Urinary bladder (tissue), 4 donors: ENCODE measurements around the gene ANXA11. TPM values are rescaled to one million over a fixed set of nuclear protein-coding genes. Genes with fewer than 3 reads are reported as not detected.
"Not testable (repeated sequence)": the region's sequence is repeated elsewhere in the genome, so short reads cannot be mapped to it uniquely, and the experiment has no call there.

Experiments
- DNase-seq: peaks from one replicate; pipeline ENCODE4 v3.0.0-alpha.2; 2015; ENCODE audit errors: extremely low spot score
- H3K27ac ChIP-seq: one replicate; pipeline ENCODE4 v1.5.1; 2013; ENCODE audit warnings: low read depth, mild to moderate bottlenecking, moderate library complexity
- H3K36me3 ChIP-seq: one replicate; pipeline ENCODE4 v1.6.1; 2013; ENCODE audit warnings: mild to moderate bottlenecking, moderate library complexity; ENCODE audit not compliant: insufficient read depth
- H3K4me1 ChIP-seq: one replicate; pipeline ENCODE4 v1.6.1; 2013; ENCODE audit warnings: mild to moderate bottlenecking, moderate library complexity; ENCODE audit not compliant: insufficient read depth
- H3K4me3 ChIP-seq: one replicate; pipeline ENCODE4 v1.5.1; 2013; ENCODE audit warnings: low read depth, low read length
- WGBS: extraction: QIAGEN DNeasy Blood & Tissue Kit; methylation state at CpG from one replicate; pipeline ENCODE4 v1.1.7; 2013; 5-methylcytosine and 5-hydroxymethylcytosine counted together
- polyA plus RNA-seq: library from polyadenylated mRNA; stranded (reverse); fragments of 200-250 nt; gene quantifications from one replicate; pipeline ENCODE4 v1.2.3, GENCODE V29; 2013
- total RNA-seq: library from RNA; depleted of rRNA; stranded (reverse); fragments of >200 nt; gene quantifications from one replicate; pipeline ENCODE4 v1.2.3, GENCODE V29; 2014
- donor health status: healthy with polysubstance abuse.
- donor health status: healthy.

Gene ANXA11
- total RNA-seq = 41.8 TPM
- polyA plus RNA-seq = 114 TPM

DNA sequence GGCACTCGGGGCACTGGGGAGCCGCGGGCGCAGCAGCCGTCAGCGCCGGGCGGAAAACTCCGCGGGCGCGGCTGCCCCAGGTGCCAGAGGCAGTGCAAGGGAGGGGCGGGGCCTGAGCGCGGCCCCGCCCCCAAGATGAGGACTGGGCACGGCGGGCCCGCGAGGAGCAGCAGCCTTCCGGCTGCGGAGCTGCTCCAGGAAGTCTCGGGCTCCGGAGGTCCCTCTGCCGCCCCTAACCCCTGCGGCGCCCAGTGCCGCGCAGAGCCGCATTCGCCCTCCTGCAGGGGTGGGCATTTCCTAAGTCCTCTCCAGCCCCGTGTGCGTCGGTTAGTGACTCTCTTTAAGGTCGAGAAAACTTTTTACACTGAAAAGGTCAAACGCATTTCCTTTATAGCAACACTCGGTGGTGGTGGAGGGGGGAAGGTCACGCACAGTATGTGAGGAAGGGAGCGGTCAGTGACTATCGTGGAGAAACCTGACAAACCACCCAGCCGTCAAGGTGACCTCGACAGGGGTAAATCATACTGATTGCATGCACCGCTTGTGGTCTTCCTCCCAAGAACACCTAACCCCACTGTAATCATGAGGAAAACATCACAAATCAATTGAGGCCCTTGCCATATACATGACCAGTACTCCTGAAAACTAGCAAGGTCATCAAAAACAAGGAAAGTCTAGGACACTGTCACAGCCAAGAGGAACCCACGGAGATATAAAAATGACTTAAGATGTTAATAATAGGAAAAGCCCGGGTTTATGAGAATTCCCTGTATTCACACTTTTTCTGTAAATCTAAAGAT, at the start of gene ANXA11:
TSS of gene ANXA11 (minus strand) at position 61 of the 800 bp plus-strand sequence. CDS start 32,676 bp downstream, outside the sequence.
- Histone ChIP-seq H3K4me3 (peak within 1 kb of the TSS; percentile 96), H3K27ac (peak within 1 kb of the TSS; percentile 100), H3K4me1 (no peaks in the 10 kb centered on the region), H3K36me3 (no peaks in the 10 kb centered on the region)
- peak; percentile 39 for DNase-seq
- 2% methylated on average over 45 of the region's 45 CpGs for WGBS

DNA sequence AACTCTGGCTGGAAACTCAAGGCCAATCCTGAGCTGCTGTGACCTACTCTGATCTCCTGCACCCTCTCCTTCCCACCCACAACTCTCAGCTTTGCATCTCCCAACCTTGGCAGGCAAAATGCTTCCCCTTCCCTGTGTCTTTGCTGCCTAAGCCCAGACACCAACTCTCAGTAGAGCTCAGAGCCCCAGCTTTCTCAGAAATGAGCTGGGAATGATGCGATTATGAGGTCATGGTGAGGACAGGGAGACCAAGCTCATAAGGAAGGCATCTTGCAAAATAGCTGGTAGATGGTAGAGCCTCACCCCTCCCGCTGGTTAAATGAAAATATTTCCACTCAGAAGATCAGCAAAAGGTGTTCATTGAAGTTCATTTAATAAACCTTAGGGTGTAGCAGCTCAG, 49.4 kb upstream of the ANXA11 start:
- H3K4me3 ChIP-seq, DNase-seq, H3K4me1 ChIP-seq, H3K27ac ChIP-seq, H3K36me3 ChIP-seq: not testable (repeated sequence)
- WGBS = no CpG with 5 or more reads among the region's 2 CpGs

DNA sequence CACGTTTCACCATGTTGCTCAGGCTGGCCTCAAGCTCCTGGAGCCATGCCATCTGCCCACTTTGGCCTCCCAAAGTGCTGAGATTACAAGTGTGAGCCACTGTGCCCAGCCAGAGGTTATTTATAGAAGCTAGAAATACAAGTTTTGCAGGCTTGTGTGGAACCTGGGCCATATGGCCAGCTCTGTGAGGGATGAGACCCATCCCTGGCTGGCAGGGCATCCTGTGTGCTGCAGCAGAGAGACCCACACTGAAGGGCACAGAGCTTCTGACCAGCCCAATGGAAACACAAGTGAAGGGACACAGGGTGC, 48.6 kb upstream of the ANXA11 start:
- H3K4me3 ChIP-seq = not testable (repeated sequence)
- whole genome bisulfite sequencing = 27% methylated on average over 1 of the region's 1 CpG

DNA sequence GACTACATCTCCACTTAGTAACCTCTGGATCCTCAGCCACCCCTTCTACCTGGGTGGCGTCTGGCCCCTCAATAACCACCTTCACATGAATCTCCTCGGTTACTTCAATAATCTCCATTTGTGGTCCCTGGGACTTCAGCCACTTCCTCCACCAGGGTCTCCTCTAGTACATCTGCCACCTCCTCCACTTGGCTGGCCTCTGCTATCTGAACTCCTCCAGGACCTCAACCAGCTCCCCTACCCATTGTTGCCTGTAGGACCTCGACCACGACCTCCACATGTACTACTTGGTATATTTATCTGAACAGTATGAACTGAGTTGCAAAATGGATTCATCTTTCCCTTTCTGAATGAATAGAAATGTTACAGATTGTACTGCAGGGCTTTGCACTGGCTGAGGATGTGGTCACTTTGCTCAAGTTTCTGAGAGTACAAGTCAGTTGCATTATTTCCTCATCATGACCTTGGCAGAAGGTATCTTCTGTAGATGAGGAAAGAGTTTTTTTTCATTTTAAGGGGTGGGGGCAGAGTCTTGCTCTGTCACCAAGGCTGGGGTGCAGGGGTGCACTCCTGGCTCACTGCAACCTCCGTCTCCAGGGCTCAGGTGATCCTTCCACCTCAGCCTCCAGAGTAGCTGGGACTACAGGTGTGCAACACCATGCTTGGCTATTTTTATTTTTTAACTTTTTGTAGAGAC, 48.1 kb upstream of the ANXA11 start:
- H3K27ac ChIP-seq = no peak overlapping the region

More for the DNA sequence above, 48.6 kb upstream of the ANXA11 start:
- H3K4me1 ChIP-seq, DNase-seq, H3K36me3 ChIP-seq, H3K27ac ChIP-seq: not testable (repeated sequence)

DNA sequence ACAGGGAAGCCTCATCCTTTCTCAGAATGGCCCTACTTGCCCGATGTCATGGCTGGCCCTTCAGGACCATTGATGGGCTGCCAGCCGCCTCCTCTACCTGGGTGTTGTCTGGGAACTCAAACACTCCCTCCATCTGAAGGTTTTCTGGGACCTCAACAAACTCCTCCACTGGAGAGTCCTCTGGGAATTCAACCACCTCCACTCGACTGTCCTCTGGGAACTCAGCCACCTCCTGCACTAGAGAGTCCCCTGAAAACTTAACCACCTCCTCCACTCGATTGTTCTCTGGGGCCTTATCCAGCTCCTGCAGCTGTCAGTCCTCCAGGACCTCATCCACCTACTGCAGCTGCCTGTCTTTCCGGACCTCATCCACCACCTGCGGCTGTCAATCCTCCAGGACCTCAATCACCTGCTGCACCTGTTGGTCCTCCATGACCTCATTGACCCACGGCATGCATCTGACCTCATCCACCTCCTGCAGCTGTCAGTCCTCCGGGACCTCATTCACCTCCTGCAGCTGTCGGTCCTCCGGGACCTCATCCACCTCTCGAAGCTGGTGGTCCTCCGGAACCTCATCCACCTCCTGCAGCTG, 47.1 kb upstream of the ANXA11 start:
- Histone ChIP-seq H3K36me3 (no peaks in the 10 kb centered on the region), H3K4me3 (no peak overlapping the region), H3K4me1 (no peaks in the 10 kb centered on the region), H3K27ac (no peak overlapping the region)
- DNase-seq = no peak
- WGBS = 90% methylated on average over 12 of the region's 12 CpGs

More for the DNA sequence above, 48.1 kb upstream of the ANXA11 start:
- no peaks in the 10 kb centered on the region for H3K36me3 ChIP-seq
- 91% methylated on average over 5 of the region's 5 CpGs for WGBS
- no peak for DNase-seq
- no peak overlapping the region for H3K4me3 ChIP-seq
- H3K4me1 ChIP-seq = no peaks in the 10 kb centered on the region

DNA sequence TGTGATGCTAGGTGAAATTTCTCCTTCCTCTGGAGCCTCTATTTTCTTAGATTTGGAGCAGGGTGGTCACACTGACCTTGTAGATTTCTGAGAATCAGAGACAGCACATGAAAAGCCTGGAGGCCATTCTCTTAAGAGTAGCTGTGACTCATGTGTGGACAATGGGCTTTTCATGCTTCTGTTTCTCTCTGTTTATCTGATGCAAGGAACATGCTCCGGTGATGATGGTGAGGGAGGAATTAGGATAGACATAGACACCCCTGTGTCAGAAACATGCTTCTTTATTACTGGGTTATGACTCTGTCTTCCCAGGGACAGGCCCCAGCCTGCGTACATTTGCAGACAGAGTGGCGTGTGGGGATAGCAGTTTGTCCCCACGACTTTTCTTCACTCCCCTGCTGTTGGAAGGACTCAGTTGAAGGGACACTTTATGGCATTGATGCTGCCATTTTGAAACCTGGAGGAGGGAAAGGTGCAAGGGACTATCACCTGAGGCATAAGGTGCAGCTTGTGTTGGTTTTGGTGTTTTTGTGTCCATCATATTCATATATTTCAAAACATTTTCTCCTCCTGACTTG, 46.5 kb upstream of the ANXA11 start:
- not testable (repeated sequence) for H3K4me1 ChIP-seq, H3K36me3 ChIP-seq, H3K27ac ChIP-seq, DNase-seq, H3K4me3 ChIP-seq
- WGBS = 88% methylated on average over 3 of the region's 4 CpGs

DNA sequence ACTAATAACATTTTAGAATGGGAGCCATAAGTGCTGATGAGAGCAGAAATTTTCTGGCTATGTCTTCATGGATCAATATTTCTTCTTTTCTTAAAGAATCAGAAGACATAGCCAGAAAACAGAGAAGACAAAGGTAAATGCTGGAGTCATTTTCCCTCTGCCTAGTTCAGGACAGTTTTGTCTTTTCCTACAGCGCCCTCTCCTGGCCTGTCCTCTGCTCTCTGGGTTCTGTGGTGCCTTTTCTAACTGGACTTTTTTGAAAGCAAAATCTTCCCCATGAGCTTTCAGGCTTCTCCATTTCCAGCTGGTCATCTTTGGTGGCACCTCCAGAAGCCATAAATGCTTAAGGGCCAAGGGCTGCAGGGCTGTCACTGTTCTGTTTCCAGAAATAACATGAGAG, 45.1 kb upstream of the ANXA11 start:
- DNase-seq, H3K4me3 ChIP-seq, H3K27ac ChIP-seq, H3K4me1 ChIP-seq, H3K36me3 ChIP-seq: not testable (repeated sequence)
- no CpG with 5 or more reads among the region's 1 CpG for WGBS

DNA sequence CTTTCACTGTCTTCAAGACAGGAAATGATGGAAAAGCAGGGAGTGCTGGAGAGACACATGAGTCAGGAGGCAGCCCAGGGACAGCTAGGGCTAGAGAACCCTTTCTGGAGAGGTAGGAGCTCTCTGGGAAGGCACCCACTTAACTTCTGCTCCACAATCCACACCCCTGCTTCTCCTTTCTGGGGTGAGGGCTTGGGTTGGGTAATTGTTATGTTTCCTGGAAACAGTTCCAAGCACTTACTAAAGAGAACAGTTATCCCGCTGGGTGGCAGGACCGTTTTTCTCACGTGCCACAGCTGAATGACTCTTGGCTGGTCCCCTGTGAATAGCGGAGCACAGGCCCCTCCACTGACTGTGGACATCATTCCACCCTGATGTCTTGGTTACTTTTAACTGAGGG, 44.6 kb upstream of the ANXA11 start:
- 50% methylated on average over 3 of the region's 4 CpGs for WGBS
- not testable (repeated sequence) for DNase-seq, H3K27ac ChIP-seq

DNA sequence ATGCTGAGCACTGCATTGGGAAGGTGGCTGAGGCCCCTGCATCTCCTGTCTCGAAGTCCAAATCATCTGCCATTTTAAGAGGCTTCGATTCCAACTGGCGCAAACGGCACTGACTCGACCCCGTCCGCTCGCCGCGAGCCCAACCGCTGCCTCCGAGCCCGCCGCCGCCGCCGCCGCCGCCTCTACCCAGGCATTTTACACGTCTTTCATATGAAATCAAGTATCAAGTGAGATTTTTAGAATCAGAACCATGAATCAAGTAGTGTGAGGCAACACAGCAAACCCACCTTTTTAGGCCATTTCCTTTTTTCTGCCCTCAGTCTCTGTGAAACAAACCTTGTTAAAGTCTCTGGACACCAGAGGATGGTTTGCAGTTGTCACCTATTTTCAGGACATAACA, 42.3 kb upstream of the ANXA11 start:
- not testable (repeated sequence) for H3K36me3 ChIP-seq, DNase-seq, H3K4me3 ChIP-seq, H3K4me1 ChIP-seq, H3K27ac ChIP-seq
- 97% methylated on average over 16 of the region's 20 CpGs for WGBS

More for the DNA sequence above, 44.6 kb upstream of the ANXA11 start:
- not testable (repeated sequence) for H3K4me3 ChIP-seq, H3K4me1 ChIP-seq, H3K36me3 ChIP-seq

DNA sequence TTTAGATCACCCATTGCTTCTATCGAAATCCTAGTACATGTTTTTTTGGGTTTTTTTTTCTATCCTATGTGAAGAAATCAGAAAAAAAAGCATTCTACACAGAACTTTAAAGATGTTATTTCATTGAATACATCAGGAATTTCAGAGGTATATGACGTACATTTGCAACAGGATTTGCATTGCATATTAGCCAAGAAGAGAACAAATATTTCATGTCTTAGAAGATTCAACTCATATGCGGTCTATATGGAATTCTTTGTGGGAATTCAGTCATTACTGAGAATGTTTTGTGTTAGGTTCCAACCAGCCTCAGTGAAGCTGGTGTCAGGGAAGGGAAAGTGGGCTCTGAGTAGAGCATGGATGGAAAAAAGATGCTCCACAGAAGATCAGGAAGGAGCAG, 39.0 kb upstream of the ANXA11 start:
- H3K27ac ChIP-seq, DNase-seq, H3K36me3 ChIP-seq, H3K4me3 ChIP-seq, H3K4me1 ChIP-seq: not testable (repeated sequence)
- WGBS = 59% methylated on average over 3 of the region's 3 CpGs

DNA sequence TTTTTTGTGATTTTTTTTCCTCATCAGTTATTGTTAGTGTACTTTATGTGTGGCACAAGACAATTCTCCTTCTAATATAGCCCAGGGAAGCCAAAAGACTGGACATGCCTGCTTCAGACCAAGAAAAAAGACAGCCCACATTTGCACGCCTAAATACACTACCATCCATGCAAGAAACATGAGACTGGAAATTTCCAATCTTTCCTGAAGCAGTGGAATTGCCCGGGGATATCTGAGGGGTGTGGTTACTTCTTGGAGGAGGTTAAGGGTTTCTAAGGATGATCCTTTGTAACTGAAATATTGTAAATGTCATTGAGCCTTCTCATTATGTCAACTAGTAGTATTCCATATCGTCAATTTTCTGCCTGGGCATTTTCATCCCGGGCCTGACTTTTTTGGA, 37.0 kb upstream of the ANXA11 start:
- 19% methylated on average over 2 of the region's 4 CpGs for WGBS
- H3K4me3 ChIP-seq, H3K36me3 ChIP-seq, H3K27ac ChIP-seq, H3K4me1 ChIP-seq, DNase-seq: not testable (repeated sequence)

DNA sequence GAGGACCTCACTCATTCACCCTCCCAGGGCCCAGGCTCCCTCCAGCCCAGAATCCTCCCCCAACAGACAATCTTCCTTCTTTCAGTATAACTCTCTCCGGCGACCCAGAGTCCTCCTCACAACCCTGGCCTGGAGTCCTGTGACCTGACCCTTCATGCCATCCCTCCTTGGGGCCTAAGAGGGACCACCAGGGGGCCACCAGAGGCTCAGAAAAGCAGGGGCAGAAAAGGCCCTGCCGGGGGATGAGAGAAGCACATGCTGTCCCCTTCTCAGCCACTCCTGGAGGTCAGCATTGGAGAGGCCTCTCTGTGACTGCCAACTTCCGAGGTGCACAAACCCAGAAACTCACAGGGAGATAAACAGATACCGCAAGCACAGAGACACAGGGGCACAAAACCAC, 31.1 kb upstream of the ANXA11 start:
- not testable (repeated sequence) for H3K27ac ChIP-seq, H3K4me1 ChIP-seq, DNase-seq, H3K4me3 ChIP-seq, H3K36me3 ChIP-seq
- WGBS = 89% methylated on average over 5 of the region's 5 CpGs

DNA sequence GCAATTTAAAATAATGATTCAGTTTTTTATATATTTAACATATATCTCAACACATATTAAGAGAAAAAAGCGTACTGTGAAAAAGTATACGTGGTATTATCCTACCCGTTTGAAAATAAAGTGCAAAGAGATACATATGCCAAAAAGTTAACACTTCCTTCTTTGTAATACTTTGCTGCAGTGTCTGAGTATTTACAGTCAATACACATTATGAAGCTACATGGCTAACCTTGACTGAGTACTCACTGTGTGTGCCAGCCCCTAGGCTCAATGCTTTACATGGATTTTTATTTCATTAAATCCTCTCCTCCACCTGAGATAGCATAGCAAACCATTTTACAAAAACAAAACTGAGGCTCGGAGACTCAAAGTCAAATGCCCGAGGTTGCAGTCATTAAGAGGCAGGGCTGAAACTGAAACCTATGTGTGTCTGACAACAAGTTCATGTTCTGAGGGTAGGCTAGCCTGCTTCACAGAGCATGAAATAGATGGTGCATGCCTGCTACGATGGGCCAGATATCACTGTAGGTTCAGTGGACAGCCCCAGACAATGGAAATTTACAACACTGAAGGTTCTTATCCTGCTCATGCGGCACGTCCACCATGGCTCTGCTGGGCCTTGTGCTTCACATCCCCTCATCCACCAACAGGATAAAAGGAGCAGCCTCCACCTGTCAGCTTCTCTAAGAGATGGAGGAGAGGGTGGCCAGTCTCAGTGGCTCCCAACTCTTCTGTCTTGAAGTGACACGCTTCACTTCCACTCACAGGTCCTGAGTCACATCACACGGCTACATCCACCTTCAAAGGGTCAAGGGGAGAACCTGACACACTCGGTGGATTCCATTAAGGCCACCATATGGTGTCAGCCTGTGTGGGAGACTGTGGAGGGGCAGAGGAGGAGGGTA, 29.2 kb upstream of the ANXA11 start:
- not testable (repeated sequence) for H3K36me3 ChIP-seq, H3K4me3 ChIP-seq, H3K4me1 ChIP-seq, H3K27ac ChIP-seq, DNase-seq
- WGBS = 75% methylated on average over 11 of the region's 11 CpGs
